Esophagus muscularis mucosa (tissue), 4 donors: ENCODE results near the gene EFCAB12. TPM values are rescaled to one million over a fixed set of nuclear protein-coding genes. Genes with fewer than 3 reads are reported as not detected.
"Not testable (repeated sequence)": the region's sequence is repeated elsewhere in the genome, so short reads cannot be mapped to it uniquely, and the experiment has no call there.

Experiments
- DNase-seq: peaks from one replicate; pipeline ENCODE4 v3.0.0-alpha.2; 2017; ENCODE audit errors: extremely low spot score
- H3K27ac ChIP-seq, 4 donors: fragments of 200-600 bp; sonication (generic); replicated peaks in 1 of 4; 1 replicate in 3 of 4; 2 replicates in 1 of 4; pipeline ENCODE4 v1.5.1; 2016 to 2019; ENCODE audit warnings: mild to moderate bottlenecking in 1 of 4
- H3K27me3 ChIP-seq, 4 donors: fragments of 200-600 bp; sonication (generic); one replicate each; pipeline versions ENCODE4 v1.5.1 to v1.6.0; 2016 to 2019
- H3K36me3 ChIP-seq, 4 donors: fragments of 200-600 bp; sonication (generic); one replicate each; pipeline ENCODE4 v1.5.1; 2016 to 2019
- H3K4me1 ChIP-seq, 4 donors: fragments of 200-600 bp; sonication (generic); one replicate each; pipeline ENCODE4 v1.5.1; 2016 to 2019
- H3K4me3 ChIP-seq, 4 donors: fragments of 200-600 bp; sonication (generic); 1 replicate in 2 of 4; 2 replicates in 2 of 4; pipeline ENCODE4 v1.5.1; 2016 to 2019; ENCODE audit warnings: mild to moderate bottlenecking in 4 of 4, moderate library complexity in 1 of 4
- H3K9me3 ChIP-seq, 4 donors: fragments of 200-600 bp; sonication (generic); 1 replicate in 3 of 4; 2 replicates in 1 of 4; pipeline ENCODE4 v1.5.1; 2016 to 2019
- EP300 ChIP-seq: sonication (generic); formaldehyde crosslinking; IDR thresholded peaks from one replicate; pipeline ENCODE4 v1.6.1; 2017; ENCODE audit warnings: antibody characterized with exemption
- POLR2A ChIP-seq: fragments of 450-650 bp; IDR thresholded peaks from one replicate; pipeline ENCODE4 v1.6.1; 2017; ENCODE audit warnings: antibody characterized with exemption, moderate library complexity, mild to moderate bottlenecking, low read depth
- POLR2AphosphoS5 ChIP-seq, 2 donors: sonication (generic); formaldehyde crosslinking; IDR thresholded peaks; one replicate each; pipeline ENCODE4 v1.6.1; 2017; ENCODE audit warnings: antibody characterized with exemption in 2 of 2
- WGBS: methylation state at CpG from one replicate; pipeline ENCODE4 v1.1.5; 2018; 5-methylcytosine and 5-hydroxymethylcytosine counted together
- intact Hi-C: fragments of 100-400 bp; cut with DNase I; formaldehyde crosslinking; loops from one replicate; pipeline ENCODE4 v1.15.1; 2023
- total RNA-seq, 4 donors: library from RNA; depleted of rRNA; stranded (reverse); fragments of >200 nt; gene quantifications; one replicate each; pipeline versions ENCODE4 v1.1.0 to v1.2.1, GENCODE V29; 2016
- TF ChIP-seq, protein P1 (sequence below), 3 experiments: fragments of 200-600 bp in 2 of 3; fragments of 450-650 bp in 1 of 3; sonication (generic) in 2 of 3; IDR thresholded peaks; one replicate each; pipeline ENCODE4 v1.5.1; 2017 to 2019; ENCODE audit warnings: antibody characterized with exemption in 3 of 3, mild to moderate bottlenecking in 2 of 3, moderate library complexity in 1 of 3

The EFCAB12 gene
- total RNA-seq, 4 donors from 2014 or later: 0.19 to 0.42 TPM; not detected in 2

DNA sequence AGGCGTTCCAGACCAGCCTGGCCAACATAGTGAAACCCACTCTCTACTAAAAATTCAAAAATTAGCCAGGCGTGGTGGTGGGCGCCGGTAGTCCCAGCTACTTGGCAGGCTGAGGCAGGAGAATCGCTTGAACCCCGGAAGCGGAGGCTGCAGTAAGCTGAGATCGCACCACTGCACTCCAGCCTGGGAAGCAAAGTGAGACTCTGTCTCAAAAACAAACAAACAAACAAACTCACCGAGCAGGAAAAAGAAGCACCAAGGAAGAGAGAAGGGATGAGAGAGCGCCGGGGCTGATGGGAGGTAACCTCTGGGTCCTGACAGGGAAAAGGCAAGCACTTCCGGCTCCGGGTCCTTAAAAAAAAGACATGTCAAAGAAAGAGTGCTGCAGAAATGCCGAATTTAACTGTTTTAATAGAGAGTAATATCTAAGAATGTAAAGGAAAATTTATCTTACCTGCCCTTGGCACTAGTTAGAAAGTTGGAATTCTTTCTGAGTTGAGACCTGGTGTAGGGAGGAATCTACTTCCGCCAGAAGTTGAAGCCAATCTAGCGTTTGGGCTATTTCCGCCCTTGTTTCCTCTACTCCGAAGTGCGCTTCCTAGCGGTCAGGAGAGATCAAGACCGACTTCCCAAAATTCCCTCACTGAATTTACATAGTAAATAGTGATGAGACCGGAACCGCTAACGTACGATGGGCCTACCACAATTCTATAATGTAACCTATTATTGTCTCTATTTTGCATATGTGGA is 29.1 kb downstream of the EFCAB12 start:
- Histone ChIP-seq H3K4me1 (peaks cover 27 to 42% (median 32%) of the 10 kb centered on the region in 4 donors), H3K36me3 (peaks cover 0 to 24% (median 10%) of the 10 kb centered on the region in 4 donors), H3K4me3 (peak overlapping the region; percentile 78 to 96 (median 86)), H3K27ac (peak overlapping the region; percentile 85 to 90 (median 86)), H3K27me3 (no peaks in the 10 kb centered on the region), H3K9me3 (no peaks in the 10 kb centered on the region)
- peak; percentile 93 for DNase-seq
- TF ChIP-seq POLR2A (no peak), EP300 (no peak), POLR2AphosphoS5 (IDR thresholded peaks at IDR 0.05) (peak; percentile 53 to 63)
- TF ChIP-seq, protein P1, sequence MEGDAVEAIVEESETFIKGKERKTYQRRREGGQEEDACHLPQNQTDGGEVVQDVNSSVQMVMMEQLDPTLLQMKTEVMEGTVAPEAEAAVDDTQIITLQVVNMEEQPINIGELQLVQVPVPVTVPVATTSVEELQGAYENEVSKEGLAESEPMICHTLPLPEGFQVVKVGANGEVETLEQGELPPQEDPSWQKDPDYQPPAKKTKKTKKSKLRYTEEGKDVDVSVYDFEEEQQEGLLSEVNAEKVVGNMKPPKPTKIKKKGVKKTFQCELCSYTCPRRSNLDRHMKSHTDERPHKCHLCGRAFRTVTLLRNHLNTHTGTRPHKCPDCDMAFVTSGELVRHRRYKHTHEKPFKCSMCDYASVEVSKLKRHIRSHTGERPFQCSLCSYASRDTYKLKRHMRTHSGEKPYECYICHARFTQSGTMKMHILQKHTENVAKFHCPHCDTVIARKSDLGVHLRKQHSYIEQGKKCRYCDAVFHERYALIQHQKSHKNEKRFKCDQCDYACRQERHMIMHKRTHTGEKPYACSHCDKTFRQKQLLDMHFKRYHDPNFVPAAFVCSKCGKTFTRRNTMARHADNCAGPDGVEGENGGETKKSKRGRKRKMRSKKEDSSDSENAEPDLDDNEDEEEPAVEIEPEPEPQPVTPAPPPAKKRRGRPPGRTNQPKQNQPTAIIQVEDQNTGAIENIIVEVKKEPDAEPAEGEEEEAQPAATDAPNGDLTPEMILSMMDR (IDR thresholded peaks at IDR 0.05): peak; percentile 76 to 86 (median 81)
- WGBS: under 1% methylated on average over 23 of the region's 25 CpGs
- intact Hi-C loops: no loop called here

DNA sequence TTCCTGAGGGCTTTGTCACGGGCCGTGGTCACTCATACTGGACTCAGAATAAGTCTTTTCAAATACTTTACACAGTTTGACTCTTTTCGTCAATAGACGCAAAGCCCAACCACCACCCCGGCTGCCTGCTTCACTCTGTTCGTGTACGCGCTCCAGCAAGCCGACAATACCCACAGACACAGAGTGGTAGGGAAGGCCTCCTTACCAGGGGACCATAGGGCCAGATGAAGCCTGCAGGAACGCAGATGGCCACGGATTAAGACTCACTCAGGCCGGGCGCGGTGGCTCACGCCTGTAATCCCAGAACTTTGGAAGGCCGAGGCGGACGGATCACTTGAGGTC is 29.7 kb downstream of the EFCAB12 start:
- no peaks in the 10 kb centered on the region for H3K9me3 ChIP-seq
- peaks cover 0 to 29% (median 12%) of the 10 kb centered on the region in 4 donors for H3K36me3 ChIP-seq
- peak overlapping the region; percentile 78 to 96 (median 86) for H3K4me3 ChIP-seq
- peaks cover 27 to 42% (median 32%) of the 10 kb centered on the region in 4 donors for H3K4me1 ChIP-seq
- peak overlapping the region; percentile 85 to 90 (median 86) for H3K27ac ChIP-seq
- WGBS: 4% methylated on average over 9 of the region's 18 CpGs
- no peaks in the 10 kb centered on the region for H3K27me3 ChIP-seq
- DNase-seq: no peak
- intact Hi-C loops: no loop called here
- TF ChIP-seq, protein P1 (IDR thresholded peaks at IDR 0.05): no peak
- TF ChIP-seq EP300: no peak
- TF ChIP-seq POLR2A: no peak
- TF ChIP-seq POLR2AphosphoS5 (IDR thresholded peaks at IDR 0.05): no peak

DNA sequence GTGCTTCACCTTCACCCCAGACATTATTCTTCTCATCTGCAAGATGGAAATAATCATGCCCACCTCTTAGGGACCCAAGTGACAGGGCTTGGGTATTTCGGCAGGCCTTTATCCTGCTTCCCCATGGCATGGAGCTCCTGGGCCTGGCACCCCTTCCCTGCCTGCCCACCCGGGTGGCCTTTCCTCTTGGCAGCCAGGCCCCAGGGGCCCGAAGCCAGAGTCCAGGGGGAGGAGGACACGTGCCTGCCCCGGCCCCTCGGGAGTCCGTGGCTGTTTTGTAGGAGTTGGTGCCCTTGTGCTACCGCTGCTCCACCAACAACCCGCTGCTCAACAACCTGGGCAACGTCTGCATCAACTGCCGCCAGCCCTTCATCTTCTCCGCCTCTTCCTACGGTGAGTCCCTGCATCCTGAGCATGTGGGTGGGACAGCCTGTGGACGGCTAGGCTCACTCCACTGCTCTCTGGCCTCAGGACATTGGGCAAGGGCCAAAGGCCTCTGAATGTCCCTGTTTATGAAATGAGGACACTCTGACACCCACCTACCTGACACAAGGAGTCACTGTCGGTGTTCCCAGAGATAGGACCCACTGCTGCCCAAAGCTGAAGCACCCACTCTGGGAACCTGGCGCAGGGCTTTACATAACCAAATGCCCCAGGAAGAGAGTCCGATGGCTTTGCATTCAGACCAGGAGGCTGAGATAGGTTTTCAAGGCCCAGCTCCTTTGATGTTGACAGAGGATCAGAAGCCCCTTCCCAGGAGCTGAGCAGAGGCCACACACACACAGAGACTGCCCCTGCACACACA is 34.5 kb downstream of the EFCAB12 start:
- intact Hi-C loops, H3K9me3 ChIP-seq, H3K4me3 ChIP-seq, DNase-seq, H3K27me3 ChIP-seq: not testable (repeated sequence)
- H3K4me1 ChIP-seq: peaks cover 33 to 50% (median 41%) of the 10 kb centered on the region in 4 donors
- H3K36me3 ChIP-seq: peaks cover 16 to 77% (median 55%) of the 10 kb centered on the region in 4 donors
- WGBS: no CpG with 5 or more reads among the region's 17 CpGs
- H3K27ac ChIP-seq: peak overlapping the region in 2 of 4 donors; percentile 15 to 27

DNA sequence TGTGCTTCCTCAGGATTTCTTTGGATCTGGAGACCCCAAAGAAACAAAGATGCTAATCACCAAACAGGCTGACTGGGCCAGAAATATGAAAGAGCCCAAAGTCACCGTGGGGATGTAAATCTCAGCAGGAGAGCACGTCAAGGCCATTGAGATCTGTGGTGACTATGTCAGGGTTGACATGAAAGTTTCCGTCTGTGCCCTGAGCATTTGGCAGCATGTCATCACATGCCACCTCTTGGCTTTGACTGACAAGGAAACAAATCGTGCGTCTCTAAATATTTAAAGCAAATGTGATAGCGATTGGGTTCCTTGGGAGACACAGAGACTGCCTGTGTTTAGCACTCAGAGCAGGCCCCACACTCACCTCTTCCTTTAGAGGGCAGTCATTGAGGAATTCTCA is 35.2 kb downstream of the EFCAB12 start:
- Histone ChIP-seq H3K4me3 (no peak overlapping the region), H3K4me1 (peaks cover 28 to 45% (median 38%) of the 10 kb centered on the region in 4 donors), H3K27ac (peak overlapping the region in 2 of 4 donors; percentile 15 to 27), H3K27me3 (no peaks in the 10 kb centered on the region), H3K9me3 (no peaks in the 10 kb centered on the region), H3K36me3 (peaks cover 20 to 83% (median 58%) of the 10 kb centered on the region in 4 donors)
- intact Hi-C loops: no loop called here
- TF ChIP-seq, protein P1 (IDR thresholded peaks at IDR 0.05): no peak
- TF ChIP-seq EP300: no peak
- no peak for TF ChIP-seq POLR2AphosphoS5 (IDR thresholded peaks at IDR 0.05)
- TF ChIP-seq POLR2A: no peak
- WGBS: 71% methylated on average over 6 of the region's 6 CpGs
- DNase-seq: no peak

DNA sequence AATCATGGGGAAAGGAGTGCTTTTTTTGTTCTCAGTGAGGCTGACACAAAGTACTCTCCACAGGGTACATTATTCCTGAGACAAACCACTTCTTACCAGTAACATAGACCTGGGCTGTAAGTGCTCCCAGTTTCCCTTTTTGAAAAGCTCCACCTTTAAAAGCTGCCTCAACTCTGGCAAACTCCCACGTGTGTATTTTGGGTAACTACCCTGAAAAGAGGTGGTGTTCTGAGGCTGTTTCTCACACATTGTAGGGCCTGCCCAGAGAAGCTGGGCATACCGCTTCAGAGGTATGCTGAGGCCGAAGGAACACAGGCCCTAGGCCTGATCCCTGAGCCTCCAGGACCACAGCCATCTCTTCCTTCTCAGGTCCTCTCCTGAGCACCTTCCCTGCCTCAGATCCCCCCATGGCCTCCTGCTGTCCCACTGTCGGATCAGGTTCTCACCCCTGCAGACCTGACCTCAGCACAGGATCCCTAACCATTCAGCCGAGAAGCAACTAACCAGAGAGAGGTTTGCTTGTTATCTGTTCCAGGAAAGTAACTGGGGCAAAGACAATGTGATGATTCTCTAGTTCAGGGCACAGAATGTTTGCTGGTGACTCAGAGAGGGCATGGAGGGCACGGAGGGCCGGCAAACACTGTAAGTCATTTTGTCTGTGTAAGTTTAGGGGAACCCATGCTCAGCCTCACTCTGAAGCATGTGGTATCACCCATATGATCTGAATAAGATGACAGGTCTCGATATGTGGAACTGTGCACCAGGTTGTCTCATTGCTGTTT is 36.1 kb downstream of the EFCAB12 start:
- H3K27me3 ChIP-seq, H3K27ac ChIP-seq, intact Hi-C loops, H3K4me3 ChIP-seq, DNase-seq, H3K9me3 ChIP-seq: not testable (repeated sequence)
- Histone ChIP-seq H3K4me1 (peaks cover 22 to 35% (median 29%) of the 10 kb centered on the region in 4 donors), H3K36me3 (peaks cover 30 to 91% (median 67%) of the 10 kb centered on the region in 4 donors)
- WGBS: 89% methylated on average over 8 of the region's 8 CpGs

DNA sequence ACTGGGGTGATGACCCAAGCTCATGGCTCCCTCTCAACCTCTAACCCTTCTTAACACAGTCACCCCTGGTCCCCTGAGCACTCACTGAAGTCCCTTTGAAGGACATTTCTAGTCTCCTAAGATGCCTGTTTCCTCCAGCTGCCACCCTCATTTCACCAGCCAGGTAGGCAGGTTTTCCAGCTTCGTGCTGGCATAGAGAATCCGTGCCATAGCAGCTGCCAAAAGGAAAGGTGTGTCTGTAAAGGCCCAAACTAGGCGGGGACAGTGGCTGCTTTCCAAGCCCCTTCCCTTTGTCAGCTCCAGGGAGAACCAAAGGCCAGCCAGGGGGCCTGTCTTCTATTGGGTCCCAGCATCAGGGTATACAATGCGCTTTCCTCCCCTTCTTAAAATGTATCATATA is 36.9 kb downstream of the EFCAB12 start:
- DNase-seq, H3K27ac ChIP-seq, H3K27me3 ChIP-seq, H3K9me3 ChIP-seq, H3K4me3 ChIP-seq, intact Hi-C loops: not testable (repeated sequence)
- 93% methylated on average over 4 of the region's 4 CpGs for WGBS
- peaks cover 35 to 91% (median 67%) of the 10 kb centered on the region in 4 donors for H3K36me3 ChIP-seq
- H3K4me1 ChIP-seq: peaks cover 17 to 28% (median 26%) of the 10 kb centered on the region in 4 donors
